HL-60 (cell line): ENCODE measurements around the gene PGA4.

Experiments used
- DNase-seq, 2 experiments: peaks; one replicate each; pipeline ENCODE4 v3.0.0-alpha.2; 2010 to 2020; ENCODE audit warnings: low read depth in 1 of 2, low spot score in 1 of 2
- H3K27ac ChIP-seq: fragments of 250-450 bp; sonication (Bioruptor Pico); replicated peaks from 2 replicates; pipeline ENCODE4 v1.5.1; 2020; ENCODE audit warnings: mild to moderate bottlenecking, moderate library complexity
- H3K27me3 ChIP-seq: fragments of 250-450 bp; sonication (Bioruptor Pico); 2 replicates; pipeline ENCODE4 v1.5.1; 2021; ENCODE audit warnings: mild to moderate bottlenecking, moderate library complexity; ENCODE audit not compliant: insufficient read depth, poor library complexity, severe bottlenecking
- H3K4me3 ChIP-seq: replicated peaks from 2 replicates; pipeline ENCODE4 v1.5.1; 2011; ENCODE audit warnings: mild to moderate bottlenecking, control low read depth, low read length; ENCODE audit not compliant: insufficient read depth
- GABPA ChIP-seq: IDR thresholded peaks from 2 replicates; pipeline ENCODE4 v1.6.1; 2012; ENCODE audit warnings: low read depth
- POLR2AphosphoS5 ChIP-seq: IDR thresholded peaks from 2 replicates; pipeline ENCODE4 v1.6.1; 2012; ENCODE audit warnings: low read depth
- REST ChIP-seq: IDR thresholded peaks from 2 replicates; pipeline ENCODE4 v1.6.1; 2012; ENCODE audit warnings: low read depth; ENCODE audit not compliant: insufficient replicate concordance
- SPI1 ChIP-seq: IDR thresholded peaks from 2 replicates; pipeline ENCODE4 v1.6.1; 2012; ENCODE audit warnings: low read depth, mild to moderate bottlenecking, borderline replicate concordance
- TF ChIP-seq, protein P1 (sequence below): IDR thresholded peaks from one replicate; pipeline ENCODE4 v1.5.1; 2011; ENCODE audit warnings: low read length, control low read depth, inconsistent platforms; ENCODE audit not compliant: insufficient read depth

PGA4 gene

DNA sequence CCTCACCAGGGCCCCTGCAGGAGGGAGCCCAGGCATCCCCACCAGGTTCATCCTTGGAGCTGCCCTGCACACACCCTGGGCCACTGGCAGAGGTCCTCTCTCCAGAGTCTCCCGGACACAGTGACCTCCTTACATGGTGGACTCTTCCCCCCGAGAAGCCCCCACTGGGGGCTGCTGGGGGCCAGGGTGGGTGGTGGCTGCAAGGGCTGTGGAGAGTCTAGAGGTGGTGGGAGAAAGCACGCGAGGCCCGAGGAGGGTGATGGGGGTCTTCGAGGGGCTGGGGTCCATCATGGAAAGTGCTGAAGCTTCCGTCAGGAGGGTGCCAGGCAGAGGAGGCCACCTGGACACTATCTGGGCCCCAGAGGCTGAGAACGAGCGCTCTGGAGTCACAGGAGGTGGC, 36.4 kb downstream of the PGA4 start:
- no peak for DNase-seq
- Histone ChIP-seq H3K27ac (no peak overlapping the region), H3K4me3 (no peak overlapping the region), H3K27me3 (no peaks in the 10 kb centered on the region)
- no peak for TF ChIP-seq POLR2AphosphoS5
- TF ChIP-seq REST = no peak
- TF ChIP-seq, protein P1, sequence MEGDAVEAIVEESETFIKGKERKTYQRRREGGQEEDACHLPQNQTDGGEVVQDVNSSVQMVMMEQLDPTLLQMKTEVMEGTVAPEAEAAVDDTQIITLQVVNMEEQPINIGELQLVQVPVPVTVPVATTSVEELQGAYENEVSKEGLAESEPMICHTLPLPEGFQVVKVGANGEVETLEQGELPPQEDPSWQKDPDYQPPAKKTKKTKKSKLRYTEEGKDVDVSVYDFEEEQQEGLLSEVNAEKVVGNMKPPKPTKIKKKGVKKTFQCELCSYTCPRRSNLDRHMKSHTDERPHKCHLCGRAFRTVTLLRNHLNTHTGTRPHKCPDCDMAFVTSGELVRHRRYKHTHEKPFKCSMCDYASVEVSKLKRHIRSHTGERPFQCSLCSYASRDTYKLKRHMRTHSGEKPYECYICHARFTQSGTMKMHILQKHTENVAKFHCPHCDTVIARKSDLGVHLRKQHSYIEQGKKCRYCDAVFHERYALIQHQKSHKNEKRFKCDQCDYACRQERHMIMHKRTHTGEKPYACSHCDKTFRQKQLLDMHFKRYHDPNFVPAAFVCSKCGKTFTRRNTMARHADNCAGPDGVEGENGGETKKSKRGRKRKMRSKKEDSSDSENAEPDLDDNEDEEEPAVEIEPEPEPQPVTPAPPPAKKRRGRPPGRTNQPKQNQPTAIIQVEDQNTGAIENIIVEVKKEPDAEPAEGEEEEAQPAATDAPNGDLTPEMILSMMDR = no peak
- TF ChIP-seq SPI1 = no peak
- no peak for TF ChIP-seq GABPA

DNA sequence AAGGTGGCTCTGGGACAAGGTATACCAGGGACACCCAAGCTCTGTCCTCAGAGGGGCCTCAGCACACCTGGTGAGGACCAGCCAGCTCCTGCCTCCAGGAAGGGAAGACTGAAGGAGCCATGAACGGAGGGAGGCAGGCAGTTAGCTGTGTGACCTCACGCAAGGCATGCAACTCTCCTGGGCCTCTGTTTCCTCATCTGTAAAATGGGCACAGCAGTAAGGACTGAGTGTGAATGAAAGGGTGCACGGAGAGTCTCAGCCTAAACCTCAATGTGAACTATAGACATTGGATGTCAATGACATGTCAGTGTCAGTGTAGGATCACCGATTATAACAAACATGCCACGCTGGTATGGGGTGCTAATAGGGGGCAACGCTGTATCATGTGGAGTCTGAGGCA, 37.2 kb downstream of the PGA4 start:
- no peaks in the 10 kb centered on the region for H3K27me3 ChIP-seq
- no peak overlapping the region for H3K4me3 ChIP-seq
- no peak for DNase-seq
- no peak overlapping the region for H3K27ac ChIP-seq
- TF ChIP-seq POLR2AphosphoS5 (no peak), REST (no peak), SPI1 (no peak), GABPA (no peak)
- TF ChIP-seq, protein P1 = no peak

GRCh38 chr11:61264371-61264770, 42.2 kb downstream of the PGA4 start:
- TF ChIP-seq SPI1 (no peak), POLR2AphosphoS5 (no peak), GABPA (no peak)
- Histone ChIP-seq H3K4me3 (no peak overlapping the region), H3K27me3 (no peaks in the 10 kb centered on the region), H3K27ac (no peak overlapping the region)
- no peak for DNase-seq

- TF ChIP-seq GABPA = no peak
- TF ChIP-seq, protein P1 = no peak
- no peak for TF ChIP-seq SPI1
- TF ChIP-seq REST = no peak
- TF ChIP-seq POLR2AphosphoS5 = no peak
- no peak overlapping the region for H3K4me3 ChIP-seq
- no peaks in the 10 kb centered on the region for H3K27me3 ChIP-seq
- H3K27ac ChIP-seq = no peak overlapping the region
- DNase-seq = no peak
Measured at GRCh38 chr11:61264795-61265194, 42.6 kb downstream of the PGA4 start.
